Left ventricle myocardium inferior (tissue), 1 donor: Measurements from ENCODE around the gene NCAPH2. TPM values are rescaled to one million over a fixed set of nuclear protein-coding genes. Genes with fewer than 3 reads are reported as not detected.
"Not testable (repeated sequence)": the region's sequence is repeated elsewhere in the genome, so short reads cannot be mapped to it uniquely, and the experiment has no call there.

Experiments
- DNase-seq: peaks from one replicate; pipeline ENCODE4 v3.0.0-alpha.2; 2020
- H3K27ac ChIP-seq: fragments of 200-600 bp; replicated peaks from 2 replicates; pipeline ENCODE4 v1.8.0; 2021
- H3K27me3 ChIP-seq: fragments of 200-600 bp; 2 replicates; pipeline ENCODE4 v1.8.0; 2021; ENCODE audit warnings: low read depth
- H3K36me3 ChIP-seq: fragments of 200-600 bp; 2 replicates; pipeline ENCODE4 v1.8.0; 2021
- H3K4me1 ChIP-seq: fragments of 200-600 bp; 2 replicates; pipeline ENCODE4 v1.8.0; 2021
- H3K4me3 ChIP-seq: fragments of 200-600 bp; 2 replicates; pipeline ENCODE4 v1.8.0; 2021; ENCODE audit warnings: mild to moderate bottlenecking, moderate library complexity
- H3K9me3 ChIP-seq: fragments of 200-600 bp; replicated peaks from 2 replicates; pipeline ENCODE4 v1.8.0; 2021
- intact Hi-C: fragments of 100-400 bp; cut with micrococcal nuclease; formaldehyde crosslinking; loops from one replicate; pipeline ENCODE4 v1.11.0; 2022
- total RNA-seq: library from RNA; stranded (reverse); fragmentation: NEBNext Ultra II Directional; extraction: Animal tissue kit (Norgen Biotek cat#: 25700); gene quantifications from one replicate; pipeline ENCODE4 v1.2.1, GENCODE V29; 2021
- TF ChIP-seq, protein P1 (sequence below): fragments of 200-600 bp; IDR thresholded peaks from 2 replicates; pipeline ENCODE4 v1.8.0; 2021; ENCODE audit warnings: antibody characterized with exemption, mild to moderate bottlenecking, borderline replicate concordance
- donor health status: DM: no; HTN: yes; CAD: no; lungs with severe emphysema.

The NCAPH2 gene
- total RNA-seq, 1 donor from 2014 or later: 27.7 TPM

DNA sequence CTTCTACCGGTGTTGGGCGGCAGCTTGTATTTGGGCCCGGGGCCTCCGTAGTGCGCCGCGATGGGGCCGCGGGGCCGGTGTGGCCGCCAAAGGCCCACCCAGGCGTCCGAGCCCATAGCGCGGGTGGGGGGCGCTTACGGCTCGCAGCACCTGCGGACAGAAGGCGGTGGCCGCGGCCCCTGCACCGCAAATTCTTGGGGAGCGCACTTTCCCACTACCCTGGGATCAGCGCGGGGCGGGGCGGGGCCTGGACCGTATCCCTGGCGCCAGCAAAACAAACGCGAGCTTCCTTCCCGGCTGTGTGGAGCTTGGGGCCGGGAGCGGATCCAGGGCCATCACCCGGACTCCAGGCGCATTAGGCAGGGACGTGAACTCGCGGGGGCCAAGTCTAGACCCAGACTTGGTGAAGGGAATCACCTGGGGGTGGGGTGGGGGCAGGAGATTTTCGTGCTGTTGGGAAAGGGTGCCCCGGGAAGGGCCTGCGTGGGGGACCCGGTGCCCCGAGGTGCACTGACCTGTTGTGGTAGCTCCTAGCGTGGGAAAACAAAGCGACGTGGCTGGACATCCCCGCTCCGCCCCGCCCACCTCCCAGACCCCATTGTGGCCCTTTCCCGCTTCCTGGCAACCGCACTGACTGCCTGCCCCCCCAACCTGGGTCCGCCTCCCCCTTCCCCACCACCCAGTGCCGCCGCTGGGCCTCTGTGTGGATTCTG, 24.1 kb downstream of the NCAPH2 start:
- peak overlapping the region; percentile 94 for H3K27ac ChIP-seq
- intact Hi-C loops: no loop called here
- peaks cover 57% of the 10 kb centered on the region for H3K4me1 ChIP-seq
- no peaks in the 10 kb centered on the region for H3K9me3 ChIP-seq
- TF ChIP-seq, protein P1, sequence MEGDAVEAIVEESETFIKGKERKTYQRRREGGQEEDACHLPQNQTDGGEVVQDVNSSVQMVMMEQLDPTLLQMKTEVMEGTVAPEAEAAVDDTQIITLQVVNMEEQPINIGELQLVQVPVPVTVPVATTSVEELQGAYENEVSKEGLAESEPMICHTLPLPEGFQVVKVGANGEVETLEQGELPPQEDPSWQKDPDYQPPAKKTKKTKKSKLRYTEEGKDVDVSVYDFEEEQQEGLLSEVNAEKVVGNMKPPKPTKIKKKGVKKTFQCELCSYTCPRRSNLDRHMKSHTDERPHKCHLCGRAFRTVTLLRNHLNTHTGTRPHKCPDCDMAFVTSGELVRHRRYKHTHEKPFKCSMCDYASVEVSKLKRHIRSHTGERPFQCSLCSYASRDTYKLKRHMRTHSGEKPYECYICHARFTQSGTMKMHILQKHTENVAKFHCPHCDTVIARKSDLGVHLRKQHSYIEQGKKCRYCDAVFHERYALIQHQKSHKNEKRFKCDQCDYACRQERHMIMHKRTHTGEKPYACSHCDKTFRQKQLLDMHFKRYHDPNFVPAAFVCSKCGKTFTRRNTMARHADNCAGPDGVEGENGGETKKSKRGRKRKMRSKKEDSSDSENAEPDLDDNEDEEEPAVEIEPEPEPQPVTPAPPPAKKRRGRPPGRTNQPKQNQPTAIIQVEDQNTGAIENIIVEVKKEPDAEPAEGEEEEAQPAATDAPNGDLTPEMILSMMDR: no peak
- peak overlapping the region; percentile 74 for H3K4me3 ChIP-seq
- no peaks in the 10 kb centered on the region for H3K36me3 ChIP-seq
- peak; percentile 88 for DNase-seq
- H3K27me3 ChIP-seq: peaks cover 75% of the 10 kb centered on the region

DNA sequence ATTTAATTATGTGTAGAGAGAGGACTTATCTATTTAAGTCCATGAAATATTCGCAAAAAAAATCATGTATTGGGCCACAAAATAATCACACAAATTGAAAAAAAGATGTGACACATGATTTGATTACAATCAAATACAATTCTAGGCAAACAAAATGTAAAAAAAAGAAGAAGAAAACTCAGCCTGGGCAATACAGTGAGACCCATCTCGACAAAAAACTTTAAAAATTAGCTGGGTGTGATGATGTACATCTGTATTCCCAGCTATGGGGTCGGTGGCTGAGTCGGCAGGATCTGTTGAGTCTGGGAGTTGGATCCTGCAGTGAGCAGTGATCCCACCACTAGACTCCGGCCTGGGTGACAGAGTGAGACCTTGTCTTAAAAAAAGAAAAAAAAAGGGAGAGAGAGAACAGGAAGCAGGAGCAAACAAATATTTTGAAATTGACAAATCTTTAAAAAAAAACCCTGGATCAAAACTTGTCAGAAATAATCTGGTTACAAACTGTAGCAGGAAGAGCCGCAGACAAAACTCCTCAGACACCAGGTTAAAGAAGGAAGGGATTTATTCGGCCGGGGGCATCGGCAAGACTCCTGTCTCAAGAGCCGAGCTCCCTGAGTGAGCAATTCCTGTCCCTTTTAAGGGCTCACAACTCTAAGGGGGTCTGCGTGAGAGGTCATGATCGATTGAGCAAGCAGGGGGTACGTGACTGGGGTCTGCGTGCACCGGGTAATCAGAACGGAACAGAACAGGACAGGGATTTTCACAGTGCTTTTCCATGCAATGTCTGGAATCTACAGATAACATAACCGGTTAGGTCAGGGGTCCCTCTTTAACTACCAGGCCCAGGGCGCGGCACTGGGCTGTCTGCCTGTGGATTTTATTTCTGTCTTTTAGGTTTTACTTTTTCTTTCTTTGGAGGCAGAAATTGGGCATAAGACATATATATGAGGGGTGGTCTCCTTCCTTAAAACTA, 25.1 kb downstream of the NCAPH2 start:
- intact Hi-C loops: no loop called here
- Histone ChIP-seq H3K27ac (peak overlapping the region; percentile 94), H3K4me3 (peak overlapping the region; percentile 74), H3K9me3 (no peaks in the 10 kb centered on the region), H3K4me1 (peaks cover 48% of the 10 kb centered on the region), H3K27me3 (peaks cover 75% of the 10 kb centered on the region), H3K36me3 (no peaks in the 10 kb centered on the region)
- DNase-seq: no peak
- TF ChIP-seq, protein P1: no peak

DNA sequence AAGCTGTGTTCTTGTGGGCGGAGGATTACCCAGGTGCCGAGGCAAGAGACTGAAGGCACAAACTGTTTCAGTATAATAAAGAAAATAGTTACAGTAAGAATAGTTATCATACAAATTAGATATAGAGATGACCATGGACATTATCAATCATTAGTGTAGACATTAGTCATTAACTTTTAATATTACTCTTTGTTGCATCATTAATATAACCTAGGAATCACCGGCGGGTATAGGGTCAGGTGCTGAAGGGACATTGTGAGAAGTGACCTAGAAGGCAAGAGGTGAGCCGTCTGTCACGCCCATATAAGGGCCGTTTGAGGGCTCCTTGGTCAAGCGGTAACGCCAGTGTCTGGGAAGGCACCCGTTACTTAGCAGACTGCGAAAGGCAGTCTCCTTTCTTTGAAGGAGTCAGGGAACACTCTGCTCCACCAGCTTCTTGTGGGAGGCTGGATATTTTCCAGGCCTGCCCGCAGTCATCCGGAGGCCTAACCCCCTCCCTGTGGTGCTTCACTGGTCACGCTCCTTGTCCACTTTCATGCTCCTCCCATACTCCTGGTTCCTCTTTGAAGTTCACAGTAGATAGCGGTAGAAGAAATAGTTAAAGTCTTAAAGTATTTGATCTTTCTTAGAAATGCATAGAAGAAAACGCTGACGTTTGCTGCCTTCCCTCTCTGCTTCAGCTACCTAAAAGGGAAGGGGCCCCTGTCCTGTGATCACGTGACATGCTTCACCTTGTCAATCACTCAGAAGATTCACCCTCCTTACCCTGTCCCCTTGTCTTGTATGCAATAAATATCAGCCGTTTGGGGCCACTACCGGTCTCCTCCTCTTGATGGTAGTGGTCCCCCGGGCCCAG, 26.1 kb downstream of the NCAPH2 start:
- intact Hi-C loops, H3K36me3 ChIP-seq, H3K9me3 ChIP-seq, H3K27ac ChIP-seq, DNase-seq, H3K4me3 ChIP-seq: not testable (repeated sequence)
- Histone ChIP-seq H3K4me1 (peaks cover 46% of the 10 kb centered on the region), H3K27me3 (peaks cover 74% of the 10 kb centered on the region)

DNA sequence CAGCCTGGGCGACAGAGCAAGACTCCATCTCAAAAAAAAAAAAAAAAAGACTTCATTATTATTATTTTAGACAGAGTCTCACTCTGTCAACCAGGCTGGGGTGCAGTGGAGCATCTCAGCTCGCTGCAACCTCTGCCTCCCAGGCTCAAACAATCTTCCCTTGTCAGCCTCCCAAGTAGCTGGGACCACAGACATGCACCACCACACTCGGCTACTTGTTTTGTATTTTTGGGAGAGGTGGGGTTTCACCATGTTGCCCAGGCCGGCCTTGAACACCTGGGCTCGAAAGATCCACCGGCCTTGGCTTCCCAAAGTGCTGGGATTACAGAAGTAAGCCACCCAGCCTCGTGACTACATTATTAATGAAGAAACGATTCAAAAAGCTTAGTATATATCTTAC, 27.1 kb downstream of the NCAPH2 start:
- no peak overlapping the region for H3K4me3 ChIP-seq
- no peaks in the 10 kb centered on the region for H3K9me3 ChIP-seq
- H3K4me1 ChIP-seq: peaks cover 43% of the 10 kb centered on the region
- no peaks in the 10 kb centered on the region for H3K36me3 ChIP-seq
- H3K27me3 ChIP-seq: peaks cover 64% of the 10 kb centered on the region
- DNase-seq: no peak
- intact Hi-C loops: no loop called here
- no peak overlapping the region for H3K27ac ChIP-seq
- TF ChIP-seq, protein P1: no peak

DNA sequence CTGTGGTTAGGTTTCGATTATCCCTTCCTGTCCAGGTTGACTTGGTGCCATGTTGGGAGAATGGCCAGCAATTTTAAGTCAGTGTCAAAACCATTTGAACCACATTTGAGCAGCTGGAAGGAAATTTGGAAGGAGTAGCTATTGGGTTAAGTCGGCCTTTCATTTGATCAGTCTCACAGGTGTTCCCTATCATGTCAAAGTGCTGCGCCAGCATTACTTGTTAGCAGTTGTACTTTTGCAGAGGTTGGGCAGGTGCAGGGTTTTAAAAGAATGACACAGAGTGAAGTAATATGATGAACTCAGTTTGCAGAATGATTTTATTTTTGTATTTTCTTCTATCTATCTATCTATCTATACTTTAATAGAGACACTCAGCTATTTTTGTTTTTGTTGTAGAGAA, 28.2 kb downstream of the NCAPH2 start:
- Histone ChIP-seq H3K36me3 (no peaks in the 10 kb centered on the region), H3K4me3 (no peak overlapping the region), H3K27ac (no peak overlapping the region), H3K27me3 (peaks cover 53% of the 10 kb centered on the region), H3K4me1 (peaks cover 33% of the 10 kb centered on the region), H3K9me3 (no peaks in the 10 kb centered on the region)
- TF ChIP-seq, protein P1: no peak
- DNase-seq: no peak
- intact Hi-C loops: no loop called here
